Body of pancreas (tissue), 4 donors: Measurements from ENCODE around the gene PRKAG2. TPM values are rescaled to one million over a fixed set of nuclear protein-coding genes. Genes with fewer than 3 reads are reported as not detected.
"Not testable (repeated sequence)": the region's sequence is repeated elsewhere in the genome, so short reads cannot be mapped to it uniquely, and the experiment has no call there.

Experiments
- ATAC-seq: fragments of 150-250 bp; one replicate; pipeline ENCODE4 v1.9.1; 2016
- DNase-seq, 4 donors: peaks; one replicate each; pipeline ENCODE4 v3.0.0-alpha.2; 2019
- H3K27ac ChIP-seq, 4 donors: fragments of 200-600 bp; sonication (generic); 1 replicate in 3 of 4; 2 replicates in 1 of 4; pipeline versions ENCODE4 v1.5.1 to v1.6.1; 2016 to 2019; ENCODE audit warnings: mild to moderate bottlenecking in 1 of 4, mixed read lengths in 1 of 4, moderate library complexity in 1 of 4
- H3K27me3 ChIP-seq, 2 donors: fragments of 200-600 bp; sonication (generic); one replicate each; pipeline ENCODE4 v1.6.0; 2016; ENCODE audit warnings: mild to moderate bottlenecking in 1 of 2
- H3K36me3 ChIP-seq, 2 donors: fragments of 200-600 bp; sonication (generic); replicated peaks in 1 of 2; 2 replicates each; pipeline ENCODE4 v1.5.1; 2016; ENCODE audit warnings: low read depth in 2 of 2; ENCODE audit not compliant: insufficient read depth in 1 of 2
- H3K4me1 ChIP-seq: fragments of 200-600 bp; sonication (generic); one replicate; pipeline ENCODE4 v1.6.0; 2016
- H3K4me3 ChIP-seq, 2 donors: fragments of 200-600 bp; sonication (generic); 1 replicate in 1 of 2; 2 replicates in 1 of 2; pipeline ENCODE4 v1.5.1; 2016 to 2019
- H3K9me3 ChIP-seq, 3 donors: fragments of 200-600 bp; sonication (generic); 1 replicate in 2 of 3; 2 replicates in 1 of 3; pipeline ENCODE4 v1.5.1; 2016
- CTCF ChIP-seq, 7 experiments: fragments of 450-650 bp in 4 of 7; fragments of 200-600 bp in 3 of 7; sonication (generic) in 3 of 7; IDR thresholded peaks; one replicate each; pipeline ENCODE4 v1.5.1; 2016 to 2019; ENCODE audit warnings: antibody characterized with exemption in 7 of 7
- POLR2A ChIP-seq, 3 donors: fragments of 450-650 bp; IDR thresholded peaks; one replicate each; pipeline ENCODE4 v1.6.1; 2016; ENCODE audit warnings: antibody characterized with exemption in 3 of 3, mild to moderate bottlenecking in 2 of 3
- WGBS, 2 donors: methylation state at CpG; one replicate each; pipeline ENCODE4 v1.1.5; 2017; 5-methylcytosine and 5-hydroxymethylcytosine counted together
- intact Hi-C: fragments of 100-400 bp; cut with DNase I; formaldehyde crosslinking; loops from one replicate; pipeline ENCODE4 v1.15.1; 2023
- total RNA-seq, 2 donors: library from RNA; depleted of rRNA; stranded (reverse); fragments of >200 nt; gene quantifications; one replicate each; pipeline ENCODE4 v1.1.0, GENCODE V29; 2016

The PRKAG2 gene
- total RNA-seq, 2 donors from 2014 or later = 9.9 to 24.4 TPM

GRCh38 chr7:151586531-151587260, 290.2 kb downstream of the PRKAG2 start:
- Histone ChIP-seq H3K4me1 (no peaks in the 10 kb centered on the region), H3K4me3 (no peak overlapping the region), H3K27ac (no peak overlapping the region), H3K36me3 (no peaks in the 10 kb centered on the region), H3K9me3 (no peaks in the 10 kb centered on the region), H3K27me3 (no peaks in the 10 kb centered on the region)
- ATAC-seq (no peak), DNase-seq (no peak)
- WGBS, 2 donors = 82 to 89% methylated on average over 14 of the region's 14 CpGs
- TF ChIP-seq POLR2A (IDR thresholded peaks at IDR 0.05) (no peak), CTCF (IDR thresholded peaks at IDR 0.05) (no peak)
- intact Hi-C loops = no loop called here

- H3K27me3 ChIP-seq = no peaks in the 10 kb centered on the region
- WGBS, 2 donors = 88 to 90% methylated on average over 12 to 18 of the region's 18 CpGs
- intact Hi-C loops = no loop called here
- DNase-seq = no peak
- H3K27ac ChIP-seq = no peak overlapping the region
- TF ChIP-seq POLR2A (IDR thresholded peaks at IDR 0.05) = no peak
- no peak for TF ChIP-seq CTCF (IDR thresholded peaks at IDR 0.05)
- no peak overlapping the region for H3K4me3 ChIP-seq
- H3K36me3 ChIP-seq = no peaks in the 10 kb centered on the region
- no peaks in the 10 kb centered on the region for H3K4me1 ChIP-seq
- ATAC-seq = no peak
- no peaks in the 10 kb centered on the region for H3K9me3 ChIP-seq
These were observed 291.0 kb downstream of the PRKAG2 start for GRCh38 chr7:151585744-151586393.

- intact Hi-C loops = no loop called here
- 89 to 90% methylated on average over 8 of the region's 8 CpGs for WGBS, 2 donors
- TF ChIP-seq CTCF (IDR thresholded peaks at IDR 0.05) = no peak
- TF ChIP-seq POLR2A (IDR thresholded peaks at IDR 0.05) = no peak
- Histone ChIP-seq H3K27ac (no peak overlapping the region), H3K9me3 (no peaks in the 10 kb centered on the region), H3K4me1 (no peaks in the 10 kb centered on the region), H3K4me3 (no peak overlapping the region), H3K27me3 (no peaks in the 10 kb centered on the region), H3K36me3 (no peaks in the 10 kb centered on the region)
- ATAC-seq (no peak), DNase-seq (no peak)
These were observed 295.2 kb downstream of the PRKAG2 start for GRCh38 chr7:151581741-151582140.

GRCh38 chr7:151579644-151580043, 297.3 kb downstream of the PRKAG2 start:
- TF ChIP-seq CTCF (IDR thresholded peaks at IDR 0.05) = no peak
- 95 to 96% methylated on average over 2 of the region's 2 CpGs for WGBS, 2 donors
- Histone ChIP-seq H3K36me3 (no peaks in the 10 kb centered on the region), H3K27me3 (no peaks in the 10 kb centered on the region), H3K4me3 (no peak overlapping the region), H3K9me3 (no peaks in the 10 kb centered on the region), H3K4me1 (no peaks in the 10 kb centered on the region), H3K27ac (no peak overlapping the region)
- intact Hi-C loops = no loop called here
- no peak for ATAC-seq
- DNase-seq = no peak

- no peak for ATAC-seq
- H3K9me3 ChIP-seq = no peaks in the 10 kb centered on the region
- intact Hi-C loops = no loop called here
- no peaks in the 10 kb centered on the region for H3K27me3 ChIP-seq
- H3K27ac ChIP-seq = no peak overlapping the region
- no peaks in the 10 kb centered on the region for H3K36me3 ChIP-seq
- H3K4me3 ChIP-seq = no peak overlapping the region
- no peaks in the 10 kb centered on the region for H3K4me1 ChIP-seq
- no peak for DNase-seq
- 90 to 94% methylated on average over 7 of the region's 7 CpGs for WGBS, 2 donors
- TF ChIP-seq POLR2A (IDR thresholded peaks at IDR 0.05) = no peak
- no peak for TF ChIP-seq CTCF (IDR thresholded peaks at IDR 0.05)
These were observed 301.5 kb downstream of the PRKAG2 start for GRCh38 chr7:151575410-151575809.

- H3K27ac ChIP-seq, H3K36me3 ChIP-seq, H3K4me1 ChIP-seq, H3K27me3 ChIP-seq, ATAC-seq, intact Hi-C loops, DNase-seq, H3K9me3 ChIP-seq, H3K4me3 ChIP-seq: not testable (repeated sequence)
- 91 to 92% methylated on average over 3 of the region's 3 CpGs for WGBS, 2 donors
These were observed 303.9 kb downstream of the PRKAG2 start for GRCh38 chr7:151573046-151573445.
